ENCODE data around the gene USP2. TPM values are rescaled to one million over a fixed set of nuclear protein-coding genes. Genes with fewer than 3 reads are reported as not detected.
A peak's percentile ranks its signal among the peaks of the same experiment; 100 is the strongest.

The USP2 gene
- polyA plus RNA-seq, 1 donor (not counting 4 experiments of a cell fraction or from before 2014, with no cell fraction given) = 0.35 TPM

DNA sequence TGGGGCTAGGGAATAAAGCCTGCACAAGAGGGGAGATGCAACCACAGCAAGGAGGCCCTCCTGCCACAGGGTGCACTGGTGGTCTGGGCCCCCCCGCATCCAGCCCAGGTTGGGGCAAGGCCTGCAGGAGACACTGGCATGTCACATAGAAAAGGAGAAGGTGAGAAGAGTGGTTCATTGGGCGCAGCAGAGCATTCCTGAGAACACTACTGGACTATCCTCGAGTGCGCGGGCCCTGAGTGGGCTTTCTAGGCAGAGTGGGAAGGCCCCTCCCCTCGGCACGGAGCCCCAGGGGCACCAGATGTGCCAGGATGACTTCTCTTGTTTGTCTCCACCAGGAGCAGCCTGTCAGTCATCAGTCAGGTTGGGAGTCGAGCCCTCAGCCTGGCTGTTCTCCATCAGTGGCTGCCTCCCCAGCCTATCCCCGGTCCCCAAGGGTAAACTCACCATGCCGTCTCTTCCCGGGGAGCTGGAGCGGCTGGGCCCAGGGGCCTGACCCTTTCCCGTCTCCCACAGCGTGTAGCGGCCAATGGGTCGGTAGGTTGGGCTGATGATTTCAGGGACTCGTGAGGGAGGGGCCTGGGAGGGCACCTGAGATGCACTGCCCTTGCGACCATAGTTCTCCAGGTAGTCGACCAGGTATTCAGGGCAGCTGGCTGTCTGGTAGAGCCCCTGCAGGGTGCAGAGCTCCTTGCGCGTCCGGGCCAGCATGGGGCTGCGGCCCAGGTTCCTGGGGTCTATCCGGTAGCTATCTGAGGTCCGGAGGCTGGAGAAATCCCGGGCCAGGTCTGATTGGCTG, 9.0 kb downstream of the USP2 start:
- Histone ChIP-seq H3K36me3 (ENCODE audit: control insufficient read depth in 2 of 2, extremely low read depth in 1 of 2, insufficient read depth in 2 of 2, low read length in 2 of 2) (no peaks in the 10 kb centered on the region), H3K4me2 (ENCODE audit: control insufficient read depth, extremely low read depth, insufficient read depth, low read depth, low read length) (no peak overlapping the region), H3K9ac (ENCODE audit: control insufficient read depth, extremely low read depth, insufficient read depth, low read length) (no peak overlapping the region), H2AFZ (ENCODE audit: control insufficient read depth, low read length) (no peak overlapping the region), H3K9me1 (ENCODE audit: control insufficient read depth, extremely low read depth, insufficient read depth, low read length) (peaks cover 2% of the 10 kb centered on the region), H3K9me3 (ENCODE audit: control insufficient read depth, low read depth, low read length) (no peaks in the 10 kb centered on the region), H3K79me2 (ENCODE audit: control insufficient read depth, insufficient read depth, low read length) (no peaks in the 10 kb centered on the region), H3K4me3 (ENCODE audit: control insufficient read depth in 2 of 3, extremely low read depth in 1 of 3, insufficient read depth in 2 of 3, low read depth in 1 of 3, low read length in 3 of 3) (no peak overlapping the region), H3K27me3 (ENCODE audit: control insufficient read depth, extremely low read depth, insufficient read depth, low read length) (peaks cover 6% of the 10 kb centered on the region), H4K20me1 (ENCODE audit: control insufficient read depth, extremely low read depth, insufficient read depth, low read length) (no peaks in the 10 kb centered on the region), H3K4me1 (ENCODE audit: control insufficient read depth, extremely low read depth, insufficient read depth, low read length) (peaks cover 21% of the 10 kb centered on the region), H3K27ac (ENCODE audit: control insufficient read depth, insufficient read depth, low read length) (no peak overlapping the region)
- no peak for TF ChIP-seq EZH2 (IDR thresholded peaks at IDR 0.05; ENCODE audit: low read length)
- TF ChIP-seq, protein P1, sequence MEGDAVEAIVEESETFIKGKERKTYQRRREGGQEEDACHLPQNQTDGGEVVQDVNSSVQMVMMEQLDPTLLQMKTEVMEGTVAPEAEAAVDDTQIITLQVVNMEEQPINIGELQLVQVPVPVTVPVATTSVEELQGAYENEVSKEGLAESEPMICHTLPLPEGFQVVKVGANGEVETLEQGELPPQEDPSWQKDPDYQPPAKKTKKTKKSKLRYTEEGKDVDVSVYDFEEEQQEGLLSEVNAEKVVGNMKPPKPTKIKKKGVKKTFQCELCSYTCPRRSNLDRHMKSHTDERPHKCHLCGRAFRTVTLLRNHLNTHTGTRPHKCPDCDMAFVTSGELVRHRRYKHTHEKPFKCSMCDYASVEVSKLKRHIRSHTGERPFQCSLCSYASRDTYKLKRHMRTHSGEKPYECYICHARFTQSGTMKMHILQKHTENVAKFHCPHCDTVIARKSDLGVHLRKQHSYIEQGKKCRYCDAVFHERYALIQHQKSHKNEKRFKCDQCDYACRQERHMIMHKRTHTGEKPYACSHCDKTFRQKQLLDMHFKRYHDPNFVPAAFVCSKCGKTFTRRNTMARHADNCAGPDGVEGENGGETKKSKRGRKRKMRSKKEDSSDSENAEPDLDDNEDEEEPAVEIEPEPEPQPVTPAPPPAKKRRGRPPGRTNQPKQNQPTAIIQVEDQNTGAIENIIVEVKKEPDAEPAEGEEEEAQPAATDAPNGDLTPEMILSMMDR (optimal IDR thresholded peaks at IDR 0.05 in 1 of 3, IDR thresholded peaks at IDR 0.05 in 1 of 3, conservative IDR thresholded peaks at IDR 0.05 in 1 of 3; ENCODE audit: extremely low read depth in 1 of 3, insufficient read depth in 2 of 3, low read length in 3 of 3) = no peak
- FAIRE-seq = no peak
- DNase-seq (ENCODE audit: low read depth, low spot score) = no peak
- dilution Hi-C loops (cut with MboI; ENCODE audit: extremely low pct_ligation_motif_present, low sequenced_read_pairs) = no loop called here

DNA sequence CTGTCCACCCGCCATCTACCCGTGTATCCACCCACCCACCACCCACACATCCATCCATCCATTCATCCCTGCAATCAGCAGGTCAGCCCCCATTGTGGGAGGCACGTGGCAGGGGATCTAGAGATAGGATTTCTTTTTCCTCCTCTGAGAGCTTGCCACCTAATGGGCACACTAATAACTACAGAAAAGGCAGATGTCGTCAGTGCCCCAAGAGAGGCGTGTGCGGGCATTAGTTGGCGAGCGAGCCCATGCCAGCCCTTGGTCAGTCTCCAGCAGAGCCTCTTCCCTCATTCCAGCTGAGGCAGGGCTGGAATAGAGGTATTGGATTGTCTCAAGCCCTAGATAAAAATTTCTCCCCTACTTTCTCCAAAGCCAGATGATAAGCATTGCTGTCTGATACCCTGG, 9.7 kb downstream of the USP2 start:
- Histone ChIP-seq H3K9me3 (ENCODE audit: control insufficient read depth, low read depth, low read length) (no peaks in the 10 kb centered on the region), H3K36me3 (ENCODE audit: control insufficient read depth in 2 of 2, extremely low read depth in 1 of 2, insufficient read depth in 2 of 2, low read length in 2 of 2) (no peaks in the 10 kb centered on the region), H3K79me2 (ENCODE audit: control insufficient read depth, insufficient read depth, low read length) (no peaks in the 10 kb centered on the region), H3K9ac (ENCODE audit: control insufficient read depth, extremely low read depth, insufficient read depth, low read length) (no peak overlapping the region), H2AFZ (ENCODE audit: control insufficient read depth, low read length) (no peak overlapping the region), H4K20me1 (ENCODE audit: control insufficient read depth, extremely low read depth, insufficient read depth, low read length) (no peaks in the 10 kb centered on the region), H3K4me3 (ENCODE audit: control insufficient read depth in 2 of 3, extremely low read depth in 1 of 3, insufficient read depth in 2 of 3, low read depth in 1 of 3, low read length in 3 of 3) (no peak overlapping the region), H3K4me1 (ENCODE audit: control insufficient read depth, extremely low read depth, insufficient read depth, low read length) (peaks cover 15% of the 10 kb centered on the region), H3K27me3 (ENCODE audit: control insufficient read depth, extremely low read depth, insufficient read depth, low read length) (peaks cover 6% of the 10 kb centered on the region), H3K9me1 (ENCODE audit: control insufficient read depth, extremely low read depth, insufficient read depth, low read length) (peaks cover 2% of the 10 kb centered on the region), H3K4me2 (ENCODE audit: control insufficient read depth, extremely low read depth, insufficient read depth, low read depth, low read length) (no peak overlapping the region), H3K27ac (ENCODE audit: control insufficient read depth, insufficient read depth, low read length) (no peak overlapping the region)
- no peak for FAIRE-seq
- DNase-seq (ENCODE audit: low read depth, low spot score) = no peak
- no peak for TF ChIP-seq EZH2 (IDR thresholded peaks at IDR 0.05; ENCODE audit: low read length)
- TF ChIP-seq, protein P1 (optimal IDR thresholded peaks at IDR 0.05 in 1 of 3, IDR thresholded peaks at IDR 0.05 in 1 of 3, conservative IDR thresholded peaks at IDR 0.05 in 1 of 3; ENCODE audit: extremely low read depth in 1 of 3, insufficient read depth in 2 of 3, low read length in 3 of 3) = peak; percentile 45 to 53 (median 47)
- dilution Hi-C loops (cut with MboI; ENCODE audit: extremely low pct_ligation_motif_present, low sequenced_read_pairs) = no loop called here
